ENCODE measurements around the gene SUPT20HL1.

GRCh38 chrX:24347881-24348280 lies 12.6 kb upstream of the SUPT20HL1 start:
- TF ChIP-seq RFX5 (IDR thresholded peaks at IDR 0.05; ENCODE audit: low read depth, low read length) (no peak), CTCF (conservative IDR thresholded peaks at IDR 0.05; ENCODE audit: low read depth, low read length) (no peak), SMC3 (IDR thresholded peaks at IDR 0.05; ENCODE audit: low read depth, low read length) (no peak), MAFK (IDR thresholded peaks at IDR 0.05; ENCODE audit: low read depth, low read length) (no peak), POLR2A (IDR thresholded peaks at IDR 0.05; ENCODE audit: low read depth, low read length) (no peak), RAD21 (IDR thresholded peaks at IDR 0.05; ENCODE audit: low read length) (no peak), BHLHE40 (IDR thresholded peaks at IDR 0.05; ENCODE audit: low read depth, low read length) (no peak), MAZ (IDR thresholded peaks at IDR 0.05; ENCODE audit: borderline replicate concordance, low read depth, low read length) (no peak), FOS (IDR thresholded peaks at IDR 0.05; ENCODE audit: low read depth, low read length) (no peak), MXI1 (IDR thresholded peaks at IDR 0.05; ENCODE audit: borderline replicate concordance, low read depth, low read length) (no peak), ELK1 (IDR thresholded peaks at IDR 0.05; ENCODE audit: borderline replicate concordance, low read depth, low read length) (no peak), RCOR1 (IDR thresholded peaks at IDR 0.05; ENCODE audit: insufficient replicate concordance, low read length) (no peak), CHD1 (IDR thresholded peaks at IDR 0.05; ENCODE audit: low read depth, low read length) (no peak)
- TF ChIP-seq, protein P1, sequence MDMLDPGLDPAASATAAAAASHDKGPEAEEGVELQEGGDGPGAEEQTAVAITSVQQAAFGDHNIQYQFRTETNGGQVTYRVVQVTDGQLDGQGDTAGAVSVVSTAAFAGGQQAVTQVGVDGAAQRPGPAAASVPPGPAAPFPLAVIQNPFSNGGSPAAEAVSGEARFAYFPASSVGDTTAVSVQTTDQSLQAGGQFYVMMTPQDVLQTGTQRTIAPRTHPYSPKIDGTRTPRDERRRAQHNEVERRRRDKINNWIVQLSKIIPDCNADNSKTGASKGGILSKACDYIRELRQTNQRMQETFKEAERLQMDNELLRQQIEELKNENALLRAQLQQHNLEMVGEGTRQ (IDR thresholded peaks at IDR 0.05; ENCODE audit: low read depth, low read length): no peak

Data from IMR-90 (cell line).